ENCODE data around the gene PLAA.

Gene PLAA

GRCh38 chr9:26946753-26947727, at the start of gene PLAA:
TSS of gene PLAA (minus strand) at chr9:26947242. CDS start at chr9:26947045, 197 bp downstream.
- DNase-seq (ENCODE audit: low spot score), result peak; percentile 92

GRCh38 chr9:26995810-26996209, 48.8 kb upstream of the PLAA start:
- no peak for DNase-seq (ENCODE audit: low spot score)

- DNase-seq (ENCODE audit: low spot score), result no peak
Observed at GRCh38 chr9:26983340-26983739, 36.3 kb upstream of the PLAA start.

GRCh38 chr9:26975728-26976707, 29.0 kb upstream of the PLAA start:
- peak; percentile 73 for DNase-seq (ENCODE audit: low spot score)

GRCh38 chr9:26974927-26975326, 27.9 kb upstream of the PLAA start:
- DNase-seq (ENCODE audit: low spot score), result no peak

GRCh38 chr9:26973989-26974388, 26.9 kb upstream of the PLAA start:
- peak; percentile 17 for DNase-seq (ENCODE audit: low spot score)

GRCh38 chr9:26971721-26972120, 24.7 kb upstream of the PLAA start:
- no peak for DNase-seq (ENCODE audit: low spot score)

GRCh38 chr9:26956860-26957233, 9.8 kb upstream of the PLAA start:
- DNase-seq (ENCODE audit: low spot score), result no peak

- DNase-seq (ENCODE audit: low spot score), result peak; percentile 99
Observed at GRCh38 chr9:26955921-26956859, 9.1 kb upstream of the PLAA start, which contains the start of gene IFT74. TSS of gene IFT74 (plus strand) at chr9:26956412. CDS start at chr9:26961968, 5,556 bp downstream.

GRCh38 chr9:26955222-26955903, 8.3 kb upstream of the PLAA start:
- peak; percentile 76 for DNase-seq (ENCODE audit: low spot score)

GRCh38 chr9:26954050-26954508, 7.0 kb upstream of the PLAA start:
- DNase-seq (ENCODE audit: low spot score), result peak; percentile 31

GRCh38 chr9:26951794-26952193, 4.8 kb upstream of the PLAA start:
- DNase-seq (ENCODE audit: low spot score), result no peak

- DNase-seq (ENCODE audit: low spot score), result no peak
Observed at GRCh38 chr9:26950521-26950920, 3.5 kb upstream of the PLAA start.

- no peak for DNase-seq (ENCODE audit: low spot score)
Observed at GRCh38 chr9:26949637-26950069, 2.6 kb upstream of the PLAA start.

GRCh38 chr9:26947736-26948135, 694 bp upstream of the PLAA start:
- no peak for DNase-seq (ENCODE audit: low spot score)

- DNase-seq (ENCODE audit: low spot score), result peak; percentile 32
Observed at GRCh38 chr9:26945591-26945990, 1.5 kb downstream of the PLAA start.

GRCh38 chr9:26940779-26941178, 6.3 kb downstream of the PLAA start:
- DNase-seq (ENCODE audit: low spot score), result no peak

GRCh38 chr9:26939955-26940711, 6.9 kb downstream of the PLAA start:
- no peak for DNase-seq (ENCODE audit: low spot score)

- no peak for DNase-seq (ENCODE audit: low spot score)
Observed at GRCh38 chr9:26937816-26938371, 9.1 kb downstream of the PLAA start.

All from hematopoietic multipotent progenitor cell treated with erythropoietin and hydrocortisone succinate and interleukin-3 and kit ligand, for 17 days (in vitro differentiated cells).